HCT116 (cell line): ENCODE measurements around the gene TRIM62. TPM values are rescaled to one million over a fixed set of nuclear protein-coding genes. Genes with fewer than 3 reads are reported as not detected.
A peak's percentile ranks its signal among the peaks of the same experiment; 100 is the strongest.

Experiments
- ATAC-seq: fragments of 200-7000 bp; cut with Tn5 transposase; 2 replicates; pipeline ENCODE4 v1.9.1; 2020; ENCODE audit warnings: mild to moderate bottlenecking, moderate library complexity
- BruUV-seq: library from RNA; stranded (reverse); fragments of 400-500 nt; replicated peaks from 2 replicates; lab custom pipeline; 2021; lab: Mats Ljungman, UMichigan
- CTCF ChIA-PET: fragments of 300-600 bp; sonication (Branson Sonifier 250); formaldehyde crosslinking; loops from one replicate; lab custom pipeline; 2021; ENCODE audit warnings: antibody characterized with exemption; lab: Charles Lee
- POLR2A ChIA-PET: fragments of 300-600, 350-600 bp; sonication (Branson Sonifier 250); formaldehyde crosslinking; loops from one replicate; lab custom pipeline; 2021; ENCODE audit warnings: antibody characterized with exemption; lab: Charles Lee
- RAD21 ChIA-PET, 2 experiments: fragments of 300-600 bp; sonication (Branson Sonifier 250); formaldehyde crosslinking; loops; one replicate each; lab custom pipeline; 2023; ENCODE audit warnings: low total read pairs in 2 of 2; ENCODE audit not compliant: uncharacterized antibody in 2 of 2, unreplicated experiment in 2 of 2, low non-redundant PET in 1 of 2; lab: Charles Lee
- DNase-seq: peaks from one replicate; pipeline ENCODE4 v3.0.0-alpha.2; 2010; ENCODE audit warnings: low read depth, low spot score
- H2AFZ ChIP-seq: fragments of 200-600 bp; shearing (Covaris generic), sonication (generic); 2 replicates; pipeline ENCODE4 v1.6.1; 2017; ENCODE audit warnings: low read depth, mixed run types, mixed read lengths, antibody characterized with exemption, low read length; ENCODE audit not compliant: poor library complexity, severe bottlenecking
- H3K27ac ChIP-seq: 2 replicates; pipeline ENCODE4 v1.5.1; 2012; ENCODE audit warnings: low read depth, low read length
- H3K27me3 ChIP-seq: fragments of 200-600 bp; sonication (generic); 2 replicates; pipeline ENCODE4 v1.6.1; 2016; ENCODE audit warnings: mixed run types, low read length, mixed read lengths; ENCODE audit not compliant: insufficient read depth
- H3K36me3 ChIP-seq, 2 experiments: fragments of 200-500 bp in 1 of 2; fragments of 200-600 bp in 1 of 2; sonication (Bioruptor generic) in 1 of 2; sonication (generic) in 1 of 2; 2 replicates each; pipeline versions ENCODE4 v1.5.1 to v1.6.1; 2014 to 2016; ENCODE audit warnings: low read length in 2 of 2, inconsistent platforms in 1 of 2, mixed read lengths in 1 of 2, mixed run types in 1 of 2; ENCODE audit not compliant: insufficient read depth in 2 of 2, control insufficient read depth in 1 of 2
- H3K4me1 ChIP-seq, 2 experiments: fragments of 200-600 bp in 1 of 2; sonication (generic) in 1 of 2; 2 replicates each; pipeline versions ENCODE4 v1.5.1 to v1.6.1; 2012 to 2017; ENCODE audit warnings: low read length in 2 of 2, inconsistent platforms in 1 of 2, mild to moderate bottlenecking in 1 of 2, mixed read lengths in 1 of 2, mixed run types in 1 of 2, moderate library complexity in 1 of 2; ENCODE audit not compliant: insufficient read depth in 2 of 2, control insufficient read depth in 1 of 2
- H3K4me2 ChIP-seq: fragments of 200-600 bp; sonication (generic); 2 replicates; pipeline ENCODE4 v1.6.1; 2017; ENCODE audit warnings: mixed run types, low read length, mixed read lengths
- H3K4me3 ChIP-seq, 2 experiments: fragments of 200-600 bp in 1 of 2; sonication (generic) in 1 of 2; replicated peaks in 1 of 2; 2 replicates each; pipeline ENCODE4 v1.5.1; 2011 to 2016; ENCODE audit warnings: low read length in 2 of 2, control low read depth in 1 of 2, low read depth in 1 of 2, mild to moderate bottlenecking in 1 of 2, mixed read lengths in 1 of 2, mixed run types in 1 of 2
- H3K79me2 ChIP-seq: fragments of 200-600 bp; sonication (generic); 2 replicates; pipeline ENCODE4 v1.6.1; 2017; ENCODE audit warnings: mild to moderate bottlenecking, mixed run types, low read length, moderate library complexity, mixed read lengths; ENCODE audit not compliant: insufficient read depth
- H3K9ac ChIP-seq: fragments of 200-600 bp; sonication (generic); 2 replicates; pipeline ENCODE4 v1.6.1; 2016; ENCODE audit warnings: low read length, mixed read lengths
- H3K9me2 ChIP-seq: fragments of 200-600 bp; sonication (generic), shearing (Covaris generic); 2 replicates; pipeline ENCODE4 v1.6.1; 2017; ENCODE audit warnings: mixed run types, mild to moderate bottlenecking, moderate library complexity; ENCODE audit not compliant: insufficient read depth
- H3K9me3 ChIP-seq, 2 experiments: fragments of 200-500 bp in 1 of 2; fragments of 200-600 bp in 1 of 2; sonication (Bioruptor generic) in 1 of 2; sonication (generic) in 1 of 2; 2 replicates each; pipeline ENCODE4 v1.6.1; 2014 to 2017; ENCODE audit warnings: low read length in 2 of 2, mixed read lengths in 2 of 2, inconsistent platforms in 1 of 2, low read depth in 1 of 2, mild to moderate bottlenecking in 1 of 2, mixed run types in 1 of 2, moderate library complexity in 1 of 2; ENCODE audit not compliant: control insufficient read depth in 1 of 2, insufficient read depth in 1 of 2
- H4K20me1 ChIP-seq: fragments of 200-600 bp; sonication (generic), shearing (Covaris generic); 2 replicates; pipeline ENCODE4 v1.6.1; 2017; ENCODE audit warnings: mixed run types, mild to moderate bottlenecking, moderate library complexity; ENCODE audit not compliant: insufficient read depth
- EGR1 ChIP-seq: IDR thresholded peaks from 2 replicates; pipeline ENCODE4 v1.6.1; 2012; ENCODE audit warnings: low read depth
- POLR2AphosphoS5 ChIP-seq: IDR thresholded peaks from 2 replicates; pipeline ENCODE4 v1.6.1; 2011; ENCODE audit warnings: mild to moderate bottlenecking, low read depth, low read length, moderate library complexity
- RAD21 ChIP-seq: IDR thresholded peaks from 2 replicates; pipeline ENCODE4 v1.6.1; 2012; ENCODE audit warnings: low read depth, mild to moderate bottlenecking
- SRF ChIP-seq: IDR thresholded peaks from 2 replicates; pipeline ENCODE4 v1.6.1; 2012; ENCODE audit warnings: low read depth
- intact Hi-C: fragments of 100-400 bp; cut with micrococcal nuclease; formaldehyde crosslinking; loops from 2 replicates; pipeline ENCODE4 v1.10.0; 2022
- total RNA-seq: library from RNA; stranded (reverse); gene quantifications from one replicate; pipeline ENCODE4 v1.2.1, GENCODE V29; 2021; ENCODE audit not compliant: unreplicated experiment
- TF ChIP-seq, protein P1 (sequence below): IDR thresholded peaks from 2 replicates; pipeline ENCODE4 v1.6.1; 2012
- TF ChIP-seq, protein P2 (sequence below): IDR thresholded peaks from 2 replicates; pipeline ENCODE4 v1.6.1; 2012; ENCODE audit warnings: low read depth

TRIM62 gene
- total RNA-seq, 1 experiment from 2014 or later, result 6.5 TPM

DNA sequence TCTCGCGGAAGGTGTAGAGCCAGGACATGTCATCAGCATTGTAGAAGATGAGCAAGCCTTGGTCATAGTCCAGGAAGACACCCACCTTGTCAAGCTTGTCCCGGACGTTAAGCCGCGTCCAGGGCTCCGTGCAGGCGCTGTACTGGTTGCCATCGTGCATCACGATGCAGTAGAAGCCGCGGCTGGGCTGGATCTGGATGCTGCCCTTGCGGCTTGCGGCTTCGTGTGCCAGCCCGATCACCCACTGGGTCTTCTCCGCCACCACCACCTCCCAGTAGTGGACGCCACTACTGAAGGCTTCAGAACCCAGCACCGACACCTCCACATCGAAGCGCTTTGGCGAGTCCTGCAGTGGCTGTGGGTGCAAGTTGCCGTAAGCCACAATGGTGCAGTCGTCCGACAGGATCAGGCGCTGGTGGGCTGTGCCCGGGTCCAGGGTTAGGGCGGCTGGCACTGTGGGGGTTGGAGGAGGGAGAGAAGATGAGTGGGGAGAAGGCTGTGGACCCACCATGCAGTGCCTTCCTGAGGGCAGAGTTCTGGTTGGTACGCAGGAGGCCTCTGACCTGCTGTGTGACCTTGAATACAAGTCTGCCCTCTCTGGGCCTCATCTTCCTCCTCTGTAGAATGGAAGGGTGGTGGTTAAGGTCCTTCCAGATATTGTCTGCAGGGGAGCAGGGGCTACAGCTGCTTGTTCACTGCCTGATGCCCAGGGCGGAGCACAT lies 34.4 kb downstream of the TRIM62 start:
- CTCF ChIA-PET, result interaction anchor here (1.0 to 1.1 kb wide), 3 partner anchors 9 to 313 kb away, joined by 3 to 5 read pairs (median 3); no protein-coding TSS in a partner anchor
- POLR2A ChIA-PET, result no interaction called here
- Histone ChIP-seq H3K4me1 (0 out of 4 replicates have a peak, but pooled peaks cover 0 to 4% of the 10 kb centered on the region in 2 experiments), H3K9ac (no peak overlapping the region), H4K20me1 (no peaks in the 10 kb centered on the region), H3K79me2 (no peaks in the 10 kb centered on the region), H3K4me3 (no peak overlapping the region), H2AFZ (no peak overlapping the region), H3K9me3 (no peaks in the 10 kb centered on the region), H3K27me3 (no peaks in the 10 kb centered on the region), H3K27ac (no peak overlapping the region), H3K4me2 (no peak overlapping the region), H3K36me3 (peaks cover 0 to 3% of the 10 kb centered on the region in 2 experiments; a peak in 1 of 4 replicates), H3K9me2 (no peaks in the 10 kb centered on the region)
- no peak for TF ChIP-seq SRF
- TF ChIP-seq RAD21, result no peak
- no peak for TF ChIP-seq POLR2AphosphoS5
- TF ChIP-seq, protein P1, sequence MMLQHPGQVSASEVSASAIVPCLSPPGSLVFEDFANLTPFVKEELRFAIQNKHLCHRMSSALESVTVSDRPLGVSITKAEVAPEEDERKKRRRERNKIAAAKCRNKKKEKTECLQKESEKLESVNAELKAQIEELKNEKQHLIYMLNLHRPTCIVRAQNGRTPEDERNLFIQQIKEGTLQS, result no peak
- TF ChIP-seq, protein P2, sequence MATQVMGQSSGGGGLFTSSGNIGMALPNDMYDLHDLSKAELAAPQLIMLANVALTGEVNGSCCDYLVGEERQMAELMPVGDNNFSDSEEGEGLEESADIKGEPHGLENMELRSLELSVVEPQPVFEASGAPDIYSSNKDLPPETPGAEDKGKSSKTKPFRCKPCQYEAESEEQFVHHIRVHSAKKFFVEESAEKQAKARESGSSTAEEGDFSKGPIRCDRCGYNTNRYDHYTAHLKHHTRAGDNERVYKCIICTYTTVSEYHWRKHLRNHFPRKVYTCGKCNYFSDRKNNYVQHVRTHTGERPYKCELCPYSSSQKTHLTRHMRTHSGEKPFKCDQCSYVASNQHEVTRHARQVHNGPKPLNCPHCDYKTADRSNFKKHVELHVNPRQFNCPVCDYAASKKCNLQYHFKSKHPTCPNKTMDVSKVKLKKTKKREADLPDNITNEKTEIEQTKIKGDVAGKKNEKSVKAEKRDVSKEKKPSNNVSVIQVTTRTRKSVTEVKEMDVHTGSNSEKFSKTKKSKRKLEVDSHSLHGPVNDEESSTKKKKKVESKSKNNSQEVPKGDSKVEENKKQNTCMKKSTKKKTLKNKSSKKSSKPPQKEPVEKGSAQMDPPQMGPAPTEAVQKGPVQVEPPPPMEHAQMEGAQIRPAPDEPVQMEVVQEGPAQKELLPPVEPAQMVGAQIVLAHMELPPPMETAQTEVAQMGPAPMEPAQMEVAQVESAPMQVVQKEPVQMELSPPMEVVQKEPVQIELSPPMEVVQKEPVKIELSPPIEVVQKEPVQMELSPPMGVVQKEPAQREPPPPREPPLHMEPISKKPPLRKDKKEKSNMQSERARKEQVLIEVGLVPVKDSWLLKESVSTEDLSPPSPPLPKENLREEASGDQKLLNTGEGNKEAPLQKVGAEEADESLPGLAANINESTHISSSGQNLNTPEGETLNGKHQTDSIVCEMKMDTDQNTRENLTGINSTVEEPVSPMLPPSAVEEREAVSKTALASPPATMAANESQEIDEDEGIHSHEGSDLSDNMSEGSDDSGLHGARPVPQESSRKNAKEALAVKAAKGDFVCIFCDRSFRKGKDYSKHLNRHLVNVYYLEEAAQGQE, result no peak
- TF ChIP-seq EGR1, result no peak
- RAD21 ChIA-PET, result no interaction called here
- intact Hi-C loops, result no loop called here
- no TSS peak for BruUV-seq
- no peak for DNase-seq
- ATAC-seq, result peak; percentile 24; the same call in 1 of the 2 replicates
